Lung (tissue), 12 donors: ENCODE data around the gene DIS3L2. TPM values are rescaled to one million over a fixed set of nuclear protein-coding genes. Genes with fewer than 3 reads are reported as not detected.

Experiments
- ATAC-seq: fragments of 200-7000 bp; cut with Tn5 transposase; one replicate; pipeline ENCODE4 v1.9.1; 2020; ENCODE audit warnings: moderate number of reproducible peaks; ENCODE audit not compliant: insufficient read depth, low FRiP score
- DNase-seq, 3 donors: peaks; one replicate each; pipeline ENCODE4 v3.0.0-alpha.2; 2013 to 2017
- H3K27ac ChIP-seq, 2 donors: one replicate each; pipeline ENCODE4 v1.5.1; 2013; ENCODE audit warnings: mild to moderate bottlenecking in 2 of 2, moderate library complexity in 2 of 2, control low read depth in 1 of 2, inconsistent platforms in 1 of 2, low read depth in 1 of 2, low read length in 1 of 2
- H3K27me3 ChIP-seq, 3 donors: one replicate each; pipeline ENCODE4 v1.5.1; 2013; ENCODE audit warnings: low read length in 2 of 3; ENCODE audit not compliant: control insufficient read depth in 3 of 3, insufficient read depth in 3 of 3
- H3K36me3 ChIP-seq, 4 donors: one replicate each; pipeline ENCODE4 v1.5.1; 2013; ENCODE audit warnings: low read length in 4 of 4, mild to moderate bottlenecking in 1 of 4, moderate library complexity in 1 of 4; ENCODE audit not compliant: control insufficient read depth in 4 of 4, insufficient read depth in 4 of 4
- H3K4me1 ChIP-seq, 5 donors: one replicate each; pipeline ENCODE4 v1.5.1; 2013; ENCODE audit warnings: low read length in 5 of 5, mild to moderate bottlenecking in 2 of 5, moderate library complexity in 1 of 5; ENCODE audit not compliant: control insufficient read depth in 5 of 5, insufficient read depth in 5 of 5
- H3K4me3 ChIP-seq: one replicate; pipeline ENCODE4 v1.5.1; 2013; ENCODE audit warnings: mild to moderate bottlenecking, control low read depth, moderate library complexity
- H3K9ac ChIP-seq, 2 donors: one replicate each; pipeline ENCODE4 v1.5.1; 2013; ENCODE audit warnings: low read length in 2 of 2, control low read depth in 1 of 2; ENCODE audit not compliant: insufficient read depth in 1 of 2
- H3K9me3 ChIP-seq, 4 donors: one replicate each; pipeline ENCODE4 v1.5.1; 2013; ENCODE audit warnings: low read length in 3 of 4, mild to moderate bottlenecking in 1 of 4, moderate library complexity in 1 of 4; ENCODE audit not compliant: control insufficient read depth in 4 of 4, insufficient read depth in 3 of 4
- WGBS, 2 donors: extraction: QIAGEN DNeasy Blood & Tissue Kit; methylation state at CpG; one replicate each; pipeline ENCODE4 v1.1.7; 2013; 5-methylcytosine and 5-hydroxymethylcytosine counted together
- polyA plus RNA-seq, 2 donors: library from polyadenylated mRNA; stranded (reverse); fragments of 200-250 nt; gene quantifications; one replicate each; pipeline ENCODE4 v1.2.1, GENCODE V29; 2013
- total RNA-seq, 2 donors: library from RNA; depleted of rRNA in 1 of 2; stranded (reverse); fragments of >200 nt in 1 of 2; gene quantifications; one replicate each; pipeline ENCODE4 v1.2.1, GENCODE V29; 2014 to 2021
- TF ChIP-seq, protein P1 (sequence below): IDR thresholded peaks from 2 replicates; pipeline ENCODE4 v1.5.1; 2012; ENCODE audit warnings: mild to moderate bottlenecking; ENCODE audit errors: control extremely low read depth, extremely low read depth
- donor health status: control.
- donor health status: control.
- donor health status: Bipolar disorder and iron deficiency.
- donor health status: healthy.
- donor health status: DM: yes; HTN: yes; CAD: no.

Gene DIS3L2
- total and polyA plus RNA-seq, 4 donors = 12.7 to 41.0 (median 31.1) TPM

DNA sequence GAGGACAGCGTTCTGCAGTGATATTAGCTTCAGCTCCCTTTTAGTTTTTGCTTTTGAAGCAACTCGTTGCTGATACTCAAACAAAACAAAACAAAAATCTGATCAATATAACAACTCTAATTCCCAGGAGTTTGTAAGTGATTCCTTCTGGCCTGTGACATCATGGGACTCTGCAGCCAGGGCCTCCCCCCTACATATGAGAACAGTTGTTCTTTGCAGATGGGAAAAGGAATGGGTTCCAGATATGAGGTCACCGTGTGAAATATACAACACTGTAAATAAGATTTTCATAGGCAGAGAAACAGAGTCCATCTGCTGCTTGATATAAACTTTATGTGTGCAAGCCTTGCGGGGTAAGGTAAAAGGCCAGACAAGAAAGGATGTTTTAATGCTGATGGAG is 56.7 kb downstream of the DIS3L2 start:
- H3K9ac ChIP-seq = no peak overlapping the region
- DNase-seq (peak in 2 of 3 donors; percentile 19 to 44), ATAC-seq (no peak)

DNA sequence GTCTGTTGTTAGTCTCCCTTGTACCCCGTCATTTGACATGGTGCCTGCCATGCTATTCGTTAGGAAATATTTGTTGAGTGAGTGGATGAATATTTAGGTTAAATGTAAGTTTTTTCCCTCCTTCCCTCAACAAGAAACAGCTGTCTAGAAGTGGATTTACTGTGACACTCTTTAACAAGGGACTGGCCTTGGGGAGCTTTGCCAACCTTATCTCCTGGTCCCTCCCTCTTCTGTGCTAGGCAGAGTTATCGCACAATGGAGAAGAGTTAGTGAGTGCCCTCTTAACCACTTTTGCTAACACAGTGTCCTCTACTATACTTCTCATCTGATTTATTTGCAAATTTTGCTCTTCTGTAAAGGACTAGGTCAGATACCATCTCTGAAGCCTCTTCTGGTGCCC is 61.2 kb downstream of the DIS3L2 start:
- H3K36me3 ChIP-seq = peaks cover 6 to 14% (median 11%) of the 10 kb centered on the region in 4 donors
- no peak for ATAC-seq

More for the DNA sequence above, 56.7 kb downstream of the DIS3L2 start:
- no peak overlapping the region for H3K27ac ChIP-seq
- no peaks in the 10 kb centered on the region for H3K27me3 ChIP-seq
- WGBS, 2 donors = 90 to 93% methylated on average over 4 of the region's 4 CpGs
- no peaks in the 10 kb centered on the region for H3K9me3 ChIP-seq
- peaks cover 0 to 9% (median 0%) of the 10 kb centered on the region in 5 donors for H3K4me1 ChIP-seq
- TF ChIP-seq, protein P1, sequence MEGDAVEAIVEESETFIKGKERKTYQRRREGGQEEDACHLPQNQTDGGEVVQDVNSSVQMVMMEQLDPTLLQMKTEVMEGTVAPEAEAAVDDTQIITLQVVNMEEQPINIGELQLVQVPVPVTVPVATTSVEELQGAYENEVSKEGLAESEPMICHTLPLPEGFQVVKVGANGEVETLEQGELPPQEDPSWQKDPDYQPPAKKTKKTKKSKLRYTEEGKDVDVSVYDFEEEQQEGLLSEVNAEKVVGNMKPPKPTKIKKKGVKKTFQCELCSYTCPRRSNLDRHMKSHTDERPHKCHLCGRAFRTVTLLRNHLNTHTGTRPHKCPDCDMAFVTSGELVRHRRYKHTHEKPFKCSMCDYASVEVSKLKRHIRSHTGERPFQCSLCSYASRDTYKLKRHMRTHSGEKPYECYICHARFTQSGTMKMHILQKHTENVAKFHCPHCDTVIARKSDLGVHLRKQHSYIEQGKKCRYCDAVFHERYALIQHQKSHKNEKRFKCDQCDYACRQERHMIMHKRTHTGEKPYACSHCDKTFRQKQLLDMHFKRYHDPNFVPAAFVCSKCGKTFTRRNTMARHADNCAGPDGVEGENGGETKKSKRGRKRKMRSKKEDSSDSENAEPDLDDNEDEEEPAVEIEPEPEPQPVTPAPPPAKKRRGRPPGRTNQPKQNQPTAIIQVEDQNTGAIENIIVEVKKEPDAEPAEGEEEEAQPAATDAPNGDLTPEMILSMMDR = no peak
- H3K4me3 ChIP-seq = no peak overlapping the region
- peaks cover 0 to 17% (median 13%) of the 10 kb centered on the region in 4 donors for H3K36me3 ChIP-seq

DNA sequence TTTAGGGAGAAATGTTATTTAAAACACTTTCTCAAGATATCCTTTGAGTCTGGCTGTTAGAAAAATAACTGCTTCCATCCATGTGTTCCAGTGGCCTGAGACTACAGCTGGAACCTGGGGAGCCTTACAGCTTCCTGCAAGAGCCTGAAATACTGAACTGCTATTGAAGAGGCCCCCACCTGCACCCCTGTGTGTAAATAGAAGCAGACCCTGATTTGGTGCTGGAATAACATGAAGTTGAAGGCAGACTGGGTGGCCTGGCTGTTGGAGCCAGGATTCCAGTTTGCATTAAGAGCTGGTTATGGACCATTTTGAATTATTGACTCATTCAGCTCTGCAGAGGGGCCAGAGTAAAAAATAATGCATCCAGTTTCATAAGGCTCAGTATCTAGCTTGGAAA is 61.9 kb downstream of the DIS3L2 start:
- TF ChIP-seq, protein P1 = no peak
- no peak overlapping the region for H3K9ac ChIP-seq
- peaks cover 5 to 14% (median 11%) of the 10 kb centered on the region in 4 donors for H3K36me3 ChIP-seq
- no peak for ATAC-seq
- no peak overlapping the region for H3K4me3 ChIP-seq
- peaks cover 0 to 5% (median 0%) of the 10 kb centered on the region in 5 donors for H3K4me1 ChIP-seq
- H3K9me3 ChIP-seq = no peaks in the 10 kb centered on the region
- DNase-seq = no peak
- no peak overlapping the region for H3K27ac ChIP-seq
- no peaks in the 10 kb centered on the region for H3K27me3 ChIP-seq

More for the DNA sequence above, 61.2 kb downstream of the DIS3L2 start:
- WGBS, 2 donors = 88 to 93% methylated on average over 3 of the region's 3 CpGs
- Histone ChIP-seq H3K9me3 (no peaks in the 10 kb centered on the region), H3K4me1 (peaks cover 0 to 3% (median 0%) of the 10 kb centered on the region in 5 donors), H3K4me3 (no peak overlapping the region), H3K27ac (no peak overlapping the region), H3K9ac (no peak overlapping the region), H3K27me3 (no peaks in the 10 kb centered on the region)
- TF ChIP-seq, protein P1 = no peak
- DNase-seq = no peak

DNA sequence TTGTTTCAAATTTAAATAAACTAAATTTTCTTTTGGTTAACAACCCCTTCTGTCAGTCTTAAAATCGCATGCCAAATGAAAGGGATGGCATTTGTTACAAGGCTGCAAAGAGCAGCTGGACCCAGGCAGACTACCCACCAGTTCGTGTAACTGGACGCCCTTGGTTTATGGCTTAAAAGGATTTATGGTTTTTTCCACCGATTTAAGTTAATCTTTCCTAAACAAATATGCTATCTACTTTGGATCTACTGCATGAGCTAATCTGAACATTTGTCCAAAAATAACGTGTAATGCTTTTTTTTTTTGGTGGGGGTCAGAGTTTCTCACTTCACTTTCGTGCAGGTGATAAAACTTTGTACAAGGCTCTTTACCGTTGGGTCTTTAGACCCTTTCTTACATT is 62.9 kb downstream of the DIS3L2 start:
- H3K4me3 ChIP-seq = no peak overlapping the region
- no peak for DNase-seq
- no peak for ATAC-seq
- H3K36me3 ChIP-seq = peaks cover 5 to 12% (median 10%) of the 10 kb centered on the region in 4 donors
- TF ChIP-seq, protein P1 = no peak
- H3K9me3 ChIP-seq = no peaks in the 10 kb centered on the region
- no peaks in the 10 kb centered on the region for H3K27me3 ChIP-seq
- H3K4me1 ChIP-seq = peaks cover 0 to 5% (median 0%) of the 10 kb centered on the region in 5 donors
- 92 to 94% methylated on average over 7 of the region's 7 CpGs for WGBS, 2 donors
- no peak overlapping the region for H3K27ac ChIP-seq
- no peak overlapping the region for H3K9ac ChIP-seq
